Urinary bladder (tissue), 4 donors: ENCODE measurements around the gene ABCC3. TPM values are rescaled to one million over a fixed set of nuclear protein-coding genes. Genes with fewer than 3 reads are reported as not detected.

Experiments used
- DNase-seq: peaks from one replicate; pipeline ENCODE4 v3.0.0-alpha.2; 2015; ENCODE audit errors: extremely low spot score
- H3K27ac ChIP-seq: one replicate; pipeline ENCODE4 v1.5.1; 2013; ENCODE audit warnings: low read depth, mild to moderate bottlenecking, moderate library complexity
- H3K36me3 ChIP-seq: one replicate; pipeline ENCODE4 v1.6.1; 2013; ENCODE audit warnings: mild to moderate bottlenecking, moderate library complexity; ENCODE audit not compliant: insufficient read depth
- H3K4me1 ChIP-seq: one replicate; pipeline ENCODE4 v1.6.1; 2013; ENCODE audit warnings: mild to moderate bottlenecking, moderate library complexity; ENCODE audit not compliant: insufficient read depth
- H3K4me3 ChIP-seq: one replicate; pipeline ENCODE4 v1.5.1; 2013; ENCODE audit warnings: low read depth, low read length
- WGBS: extraction: QIAGEN DNeasy Blood & Tissue Kit; methylation state at CpG from one replicate; pipeline ENCODE4 v1.1.7; 2013; 5-methylcytosine and 5-hydroxymethylcytosine counted together
- polyA plus RNA-seq: library from polyadenylated mRNA; stranded (reverse); fragments of 200-250 nt; gene quantifications from one replicate; pipeline ENCODE4 v1.2.3, GENCODE V29; 2013
- total RNA-seq: library from RNA; depleted of rRNA; stranded (reverse); fragments of >200 nt; gene quantifications from one replicate; pipeline ENCODE4 v1.2.3, GENCODE V29; 2014
- donor health status: healthy with polysubstance abuse.
- donor health status: healthy.

The ABCC3 gene
- total and polyA plus RNA-seq, 2 donors = 6.9 to 13.4 TPM

DNA sequence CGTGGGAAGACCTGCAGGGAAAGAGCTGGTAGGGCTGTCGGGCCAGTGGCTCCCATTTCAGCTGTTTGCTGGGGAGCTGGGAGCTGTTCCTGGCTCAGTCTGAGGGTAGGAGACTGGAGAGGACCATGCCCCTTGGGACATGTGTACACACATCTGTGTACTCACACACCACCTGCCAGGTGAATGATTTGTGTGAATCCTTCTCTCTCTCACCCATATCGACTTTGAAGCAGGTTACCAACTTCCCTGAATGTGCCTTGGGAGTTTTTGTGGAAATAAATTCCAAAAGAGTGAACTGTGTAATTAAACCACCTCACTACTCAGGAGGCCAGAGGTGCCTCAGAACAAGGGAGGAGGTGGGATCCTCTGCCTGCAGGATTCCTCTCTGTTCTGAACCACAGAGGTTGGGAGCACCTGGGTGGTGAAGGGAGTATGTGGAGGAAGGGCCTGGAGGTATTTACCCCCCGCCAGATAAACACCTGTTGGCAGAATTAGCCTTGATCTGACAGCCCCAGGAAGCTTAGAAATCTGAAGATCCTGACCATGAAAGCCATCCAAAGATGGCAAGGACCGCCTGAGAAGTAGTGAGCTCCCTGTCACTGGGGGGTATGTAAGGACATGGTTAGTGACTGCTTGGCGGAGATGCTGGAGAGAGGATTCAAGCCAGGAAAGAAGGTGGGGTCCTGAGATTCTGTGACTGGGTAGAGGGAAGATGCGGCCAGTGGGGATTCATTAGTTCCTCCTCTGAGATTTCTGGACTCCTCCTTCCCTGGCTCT lies 3.3 kb downstream of the ABCC3 start:
- H3K4me1 ChIP-seq = peaks cover 1% of the 10 kb centered on the region
- H3K27ac ChIP-seq = no peak overlapping the region

DNA sequence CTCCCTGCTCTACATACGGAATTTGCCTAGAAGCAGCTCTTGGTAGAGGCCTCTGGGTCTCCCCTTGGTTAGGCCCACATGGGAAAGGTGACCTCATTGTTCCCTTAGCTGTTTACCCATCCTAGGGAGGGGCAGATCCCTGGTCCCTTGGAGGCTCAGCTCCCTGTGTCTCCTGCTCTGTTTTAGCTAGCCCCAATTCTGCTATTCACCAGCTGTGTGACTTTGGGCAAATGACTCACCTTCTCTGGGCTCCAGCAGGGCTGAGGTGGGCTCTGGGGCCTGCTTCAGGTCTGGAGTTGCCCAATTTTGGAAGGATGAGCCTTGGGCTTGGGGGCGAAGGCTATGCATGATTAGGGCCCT lies 3.9 kb downstream of the ABCC3 start:
- Histone ChIP-seq H3K4me3 (no peak overlapping the region), H3K27ac (no peak overlapping the region), H3K36me3 (no peaks in the 10 kb centered on the region), H3K4me1 (peaks cover 1% of the 10 kb centered on the region)
- no peak for DNase-seq
- 70% methylated on average over 2 of the region's 2 CpGs for WGBS

More for the DNA sequence above, 3.3 kb downstream of the ABCC3 start:
- no peak overlapping the region for H3K4me3 ChIP-seq
- DNase-seq = no peak
- 91% methylated on average over 7 of the region's 7 CpGs for WGBS
- no peaks in the 10 kb centered on the region for H3K36me3 ChIP-seq

DNA sequence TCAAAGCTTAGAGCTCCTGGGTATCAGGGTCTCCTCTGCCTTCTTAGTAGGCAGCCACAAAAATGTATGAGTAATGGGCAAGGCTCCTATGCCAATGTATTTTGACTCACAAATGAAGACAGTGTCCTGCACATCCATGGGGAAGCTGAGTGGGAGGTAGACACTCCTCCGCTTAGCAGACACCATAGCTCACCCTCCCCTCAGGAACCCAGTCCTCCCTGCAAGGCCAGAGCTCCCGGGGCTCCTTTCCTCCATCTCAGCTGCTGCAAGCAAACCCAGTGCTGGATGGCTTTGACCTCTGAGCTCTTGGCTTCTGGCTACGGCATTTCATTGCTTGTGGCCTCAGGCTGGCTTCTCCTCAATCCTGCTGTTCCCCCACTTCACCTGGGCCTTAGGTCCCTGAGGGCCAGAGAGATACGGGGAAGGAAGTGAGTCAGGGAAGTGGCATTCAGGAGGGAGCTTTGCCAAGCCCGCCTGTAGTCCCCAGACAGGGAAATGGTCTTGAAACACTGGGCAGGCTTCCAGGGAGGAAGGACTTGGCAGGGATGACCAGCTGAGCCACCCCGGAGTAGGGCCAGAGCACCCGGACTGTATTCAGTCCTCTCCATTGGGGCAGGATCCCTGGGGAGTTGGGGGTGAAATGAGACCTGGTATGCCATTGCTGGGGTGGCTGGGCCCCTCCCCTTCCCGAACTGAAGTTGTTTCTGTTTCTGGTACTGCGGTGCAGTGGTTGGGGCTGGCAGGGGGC lies 4.5 kb downstream of the ABCC3 start:
- Histone ChIP-seq H3K4me1 (peaks cover 1% of the 10 kb centered on the region), H3K36me3 (no peaks in the 10 kb centered on the region), H3K27ac (peak overlapping the region; percentile 27), H3K4me3 (no peak overlapping the region)
- WGBS = 14% methylated on average over 9 of the region's 9 CpGs
- peak; percentile 63 for DNase-seq

DNA sequence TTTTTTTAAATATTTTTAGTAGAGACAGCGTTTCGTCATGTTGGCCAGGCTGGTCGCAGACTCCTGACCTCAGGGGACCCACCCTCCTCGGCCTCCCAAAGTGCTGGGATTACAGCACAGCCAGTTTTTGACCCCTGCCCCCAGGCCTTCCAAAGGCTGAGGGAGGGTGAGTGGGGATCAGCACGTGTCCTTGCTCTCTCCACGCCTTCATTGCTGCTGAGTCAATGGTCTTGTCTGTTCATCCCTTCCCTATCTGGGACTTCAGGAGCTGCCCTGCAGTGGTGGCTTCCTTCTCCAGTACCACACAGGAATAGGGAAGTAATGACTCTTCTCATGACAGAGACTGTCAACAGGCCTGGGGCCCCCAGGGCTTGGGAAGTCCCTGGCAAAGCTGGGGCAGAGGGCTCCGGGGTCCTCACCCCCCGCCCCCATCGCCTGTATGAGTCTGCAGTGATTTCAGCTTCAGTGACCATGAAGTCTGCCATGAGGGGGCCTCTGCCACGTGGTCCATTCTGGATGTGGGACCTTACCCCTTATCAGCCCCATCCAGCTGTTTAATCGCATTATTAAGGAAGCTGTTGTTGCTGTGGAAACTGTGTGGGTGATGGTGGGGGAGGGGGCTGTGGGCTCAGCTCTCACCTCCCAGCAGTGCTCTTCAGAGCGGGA lies 6.1 kb downstream of the ABCC3 start:
- no peak for DNase-seq
- Histone ChIP-seq H3K4me3 (no peak overlapping the region), H3K27ac (no peak overlapping the region), H3K4me1 (peaks cover 1% of the 10 kb centered on the region), H3K36me3 (no peaks in the 10 kb centered on the region)
- 76% methylated on average over 12 of the region's 12 CpGs for WGBS

DNA sequence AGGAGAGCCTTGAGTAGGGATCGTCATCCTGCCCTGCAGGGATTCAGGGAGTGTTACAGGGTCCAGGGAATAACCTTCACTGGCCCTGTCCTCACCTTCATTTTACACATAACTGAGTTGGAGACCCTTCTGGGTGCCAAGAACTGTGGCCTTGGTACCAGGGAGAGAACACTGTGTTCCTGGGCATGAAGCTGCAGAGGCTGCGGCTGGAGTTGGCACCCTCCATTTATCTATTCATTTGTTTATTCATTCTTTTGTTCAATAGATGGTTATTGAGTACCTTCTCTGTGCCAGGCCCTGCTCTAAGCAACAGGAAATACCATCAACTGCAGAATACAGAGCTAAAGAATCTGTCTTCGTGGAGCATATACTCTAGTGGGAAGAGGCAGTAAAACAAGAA lies 6.7 kb downstream of the ABCC3 start:
- no peak for DNase-seq
- no peak overlapping the region for H3K27ac ChIP-seq
- H3K4me3 ChIP-seq = no peak overlapping the region
- no peaks in the 10 kb centered on the region for H3K36me3 ChIP-seq
- peaks cover 1% of the 10 kb centered on the region for H3K4me1 ChIP-seq
- WGBS = 83% methylated on average over 3 of the region's 3 CpGs

DNA sequence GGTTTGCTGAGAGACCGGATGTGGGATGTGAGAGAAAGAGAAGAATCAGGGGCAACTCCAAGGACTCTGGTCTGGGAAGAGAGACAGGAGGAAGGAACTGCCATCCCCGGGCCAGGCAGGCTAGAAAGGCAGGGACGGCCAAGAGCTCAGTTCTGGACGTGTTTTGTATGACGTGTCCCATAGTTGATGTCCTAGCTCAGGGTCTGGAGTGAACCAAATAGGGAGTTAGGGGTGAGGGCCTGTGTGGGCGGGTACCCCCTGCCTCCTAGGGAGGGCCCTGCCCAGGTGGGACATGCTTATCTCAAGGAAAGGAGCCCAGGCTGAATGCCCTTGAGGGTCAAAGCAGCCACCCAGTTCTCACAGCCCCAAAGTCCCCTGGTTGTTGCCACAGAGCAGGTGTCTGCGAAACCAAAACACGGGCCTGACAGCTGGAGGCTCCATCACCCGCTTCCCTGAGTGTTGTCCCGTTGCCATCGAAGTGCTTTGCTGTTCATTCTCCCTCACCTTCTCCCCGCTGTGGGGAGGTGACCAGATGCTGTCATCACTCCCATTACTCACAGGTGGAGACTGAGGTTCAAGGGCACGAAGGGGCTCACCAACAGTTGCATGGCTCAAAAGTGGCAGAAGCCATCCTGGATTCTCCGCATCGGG lies 7.5 kb downstream of the ABCC3 start:
- Histone ChIP-seq H3K4me3 (no peak overlapping the region), H3K36me3 (no peaks in the 10 kb centered on the region), H3K27ac (no peak overlapping the region), H3K4me1 (peaks cover 1% of the 10 kb centered on the region)
- no peak for DNase-seq
- WGBS = 95% methylated on average over 15 of the region's 15 CpGs

DNA sequence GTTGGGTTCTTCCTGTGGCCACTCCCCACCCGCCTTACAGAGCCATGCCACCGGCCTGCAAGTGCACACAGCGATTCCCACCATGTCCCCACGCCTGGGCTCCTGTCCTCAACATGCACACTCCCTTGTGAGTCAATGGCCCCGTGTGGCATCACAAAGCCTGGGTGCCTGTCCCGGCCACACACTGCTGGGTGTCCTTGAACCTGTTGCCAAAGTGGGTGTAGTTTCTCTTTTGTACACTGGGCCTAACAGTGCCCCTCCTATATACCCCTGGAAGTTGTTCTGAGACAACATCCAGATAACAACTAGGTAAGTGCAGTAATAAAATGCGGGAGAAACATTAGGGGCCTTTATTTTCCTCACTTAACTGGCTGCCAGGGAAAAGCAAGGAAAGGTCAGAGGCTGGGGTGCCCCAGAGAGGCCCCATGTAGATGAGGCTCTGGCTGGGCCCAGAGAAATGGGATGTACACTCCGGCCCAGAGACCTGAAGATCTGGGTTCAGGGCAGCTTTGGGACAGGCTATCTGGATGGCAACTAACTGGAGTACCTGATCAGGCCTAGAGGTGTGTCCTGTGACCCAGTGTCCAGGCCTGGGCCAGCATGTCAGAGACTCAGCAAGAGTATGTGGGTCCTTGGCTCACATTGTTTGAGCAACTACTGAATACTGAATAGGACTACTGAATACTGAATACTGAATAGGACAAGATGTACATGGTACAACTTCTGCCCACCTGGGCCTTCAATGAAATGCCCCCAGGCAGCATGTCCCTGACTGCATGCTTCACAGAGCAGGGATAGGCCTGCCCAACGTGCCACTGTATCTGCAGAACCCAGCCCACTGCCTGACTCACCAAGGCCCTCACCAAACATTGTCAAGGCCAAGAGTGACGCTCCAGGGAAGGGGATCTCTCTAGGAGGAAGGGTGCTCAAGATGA lies 8.3 kb downstream of the ABCC3 start:
- Histone ChIP-seq H3K4me1 (peaks cover 1% of the 10 kb centered on the region), H3K27ac (no peak overlapping the region), H3K36me3 (no peaks in the 10 kb centered on the region), H3K4me3 (no peak overlapping the region)
- WGBS = 93% methylated on average over 10 of the region's 10 CpGs
- no peak for DNase-seq

DNA sequence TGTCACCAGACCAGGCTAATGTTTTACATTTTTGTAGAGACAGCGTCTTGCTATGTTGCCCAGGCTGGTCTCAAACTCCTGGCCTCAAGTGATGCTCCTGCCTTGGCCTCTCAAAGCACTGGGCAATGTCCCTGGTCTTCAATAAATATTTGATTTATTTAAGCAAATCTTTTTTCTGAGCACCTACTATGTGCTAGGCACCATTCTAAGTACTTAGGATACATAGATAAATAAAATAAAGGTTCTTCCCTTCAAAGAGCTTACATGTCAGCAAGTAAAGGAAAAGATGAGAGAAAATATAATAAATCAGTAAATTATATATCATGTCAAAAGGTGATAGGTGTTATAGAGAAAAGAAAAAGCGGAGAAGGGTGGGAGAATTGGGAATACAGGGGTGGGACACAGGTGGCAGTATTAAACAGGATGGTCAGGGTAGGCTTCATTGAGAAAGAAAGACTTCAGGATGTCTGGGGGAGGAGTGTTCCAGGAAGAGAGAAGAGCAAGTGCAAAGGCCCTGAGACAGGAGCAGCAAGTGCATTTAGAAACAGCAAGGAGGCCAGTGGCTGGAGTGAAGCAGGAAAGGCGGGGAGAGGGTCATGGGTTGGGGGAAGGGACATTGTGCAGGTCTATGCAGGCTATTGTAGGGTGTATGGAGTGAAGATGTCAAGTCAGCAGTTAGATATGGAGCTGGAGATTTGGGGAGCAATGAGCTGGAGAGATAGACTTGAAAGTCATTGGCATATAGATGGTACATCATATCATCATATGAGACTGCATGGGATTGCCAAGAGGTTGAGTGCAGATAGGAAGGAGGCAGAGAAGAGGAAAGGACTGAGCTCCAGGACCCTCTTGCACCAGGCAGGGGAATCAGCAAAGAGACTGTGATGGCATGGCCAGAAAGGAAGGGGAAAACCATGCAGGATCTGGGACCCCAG lies 11.3 kb downstream of the ABCC3 start:
- 92% methylated on average over 3 of the region's 3 CpGs for whole genome bisulfite sequencing
- no peak for DNase-seq

DNA sequence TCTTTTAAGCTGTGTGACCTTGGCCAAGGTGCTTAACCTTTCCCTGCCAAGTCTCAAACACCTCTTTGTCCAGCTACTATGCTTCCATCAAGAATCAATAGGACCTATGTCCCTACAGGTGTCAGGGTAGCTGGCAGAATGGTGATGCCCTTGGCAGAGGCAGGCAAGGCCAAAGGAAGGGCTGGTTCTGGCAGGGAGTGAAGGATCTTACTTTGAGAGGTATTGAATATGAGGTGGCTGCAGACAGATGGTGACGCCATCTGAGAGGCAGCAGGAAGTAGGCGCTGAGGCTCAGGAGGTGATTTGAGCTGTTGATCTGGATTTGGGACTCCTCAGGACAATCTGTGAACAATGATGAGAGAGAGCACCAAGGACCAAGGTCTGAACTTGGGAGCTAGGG lies 12.5 kb downstream of the ABCC3 start:
- H3K27ac ChIP-seq = no peak overlapping the region
- no peak overlapping the region for H3K4me3 ChIP-seq
- no peaks in the 10 kb centered on the region for H3K36me3 ChIP-seq
- H3K4me1 ChIP-seq = no peaks in the 10 kb centered on the region
- WGBS = 96% methylated on average over 2 of the region's 2 CpGs
- no peak for DNase-seq

More for the DNA sequence above, 11.3 kb downstream of the ABCC3 start:
- Histone ChIP-seq H3K36me3 (no peaks in the 10 kb centered on the region), H3K4me1 (no peaks in the 10 kb centered on the region), H3K4me3 (no peak overlapping the region), H3K27ac (no peak overlapping the region)

DNA sequence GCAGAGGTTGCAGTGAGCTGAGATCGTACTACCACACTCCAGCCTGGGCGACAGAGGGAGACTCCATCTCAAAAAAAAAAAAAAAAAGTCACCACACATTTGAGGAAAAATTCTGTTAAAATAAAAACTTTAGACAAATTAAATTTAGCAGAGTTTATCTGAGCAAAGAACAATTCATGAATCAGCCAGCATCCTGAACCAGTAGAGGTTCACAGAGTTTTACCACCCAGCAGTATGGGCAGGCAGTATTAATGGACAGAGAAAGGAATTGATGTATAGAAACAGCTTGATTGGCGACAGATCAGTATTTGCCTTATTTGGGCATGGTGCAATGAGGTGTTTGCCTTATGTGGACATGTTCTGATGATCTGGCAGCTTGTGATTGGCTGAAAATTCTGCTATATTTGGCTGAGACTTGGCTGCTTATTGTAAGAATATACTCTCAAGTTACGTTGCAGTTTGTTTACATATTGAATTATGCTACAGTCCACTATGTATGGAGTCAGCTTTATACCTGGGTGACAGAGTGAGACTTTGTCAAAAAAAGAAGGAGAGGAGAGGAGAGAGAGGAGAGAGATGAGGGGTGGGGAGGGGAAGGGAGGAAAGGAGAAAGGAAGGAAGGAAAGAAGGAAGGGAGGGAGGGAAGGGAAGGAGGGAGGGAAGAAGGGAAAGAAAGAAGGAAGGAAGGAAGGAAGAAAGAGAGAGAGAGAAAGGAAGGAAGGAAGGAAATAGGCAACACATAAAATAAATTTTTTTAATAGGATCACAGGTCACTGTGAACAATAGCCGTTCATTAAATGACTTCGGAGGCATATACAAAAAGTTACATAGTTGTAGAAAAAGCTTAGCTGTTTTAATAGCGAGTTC lies 14.6 kb downstream of the ABCC3 start:
- Histone ChIP-seq H3K27ac (no peak overlapping the region), H3K4me3 (no peak overlapping the region), H3K4me1 (no peaks in the 10 kb centered on the region), H3K36me3 (no peaks in the 10 kb centered on the region)
- WGBS = 80% methylated on average over 7 of the region's 7 CpGs
- no peak for DNase-seq

DNA sequence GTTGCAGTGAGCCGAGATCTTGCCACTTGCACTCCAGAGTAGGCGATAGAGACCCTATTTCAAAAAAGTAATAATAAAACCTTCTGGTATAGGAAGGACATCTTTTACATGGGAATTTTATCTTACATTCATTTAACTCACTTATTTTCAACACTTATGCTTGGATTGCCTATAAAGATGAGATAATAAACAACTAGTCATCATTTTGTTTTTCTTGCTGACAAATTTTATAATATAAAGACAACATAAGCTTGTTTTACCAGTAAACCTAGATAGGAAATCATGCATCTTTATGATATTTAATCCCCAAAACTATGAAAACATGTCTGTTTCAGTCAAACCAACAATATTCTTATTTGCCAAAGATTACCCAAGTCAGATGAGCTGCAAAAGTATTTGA lies 17.0 kb downstream of the ABCC3 start:
- WGBS = 92% methylated on average over 2 of the region's 2 CpGs
- Histone ChIP-seq H3K36me3 (no peaks in the 10 kb centered on the region), H3K4me3 (no peak overlapping the region), H3K27ac (no peak overlapping the region), H3K4me1 (no peaks in the 10 kb centered on the region)
- DNase-seq = no peak
